NCI-H1092 treated with DMSO at 0.1 percent for 48 hours (cell line): Measurements from ENCODE around the gene ACOT9.
"Not testable (repeated sequence)": the region's sequence is repeated elsewhere in the genome, so short reads cannot be mapped to it uniquely, and the experiment has no call there.

Source experiments
- DNase-seq: peaks from one replicate; lab custom pipeline; 2025; lab: John Stamatoyannopoulos, UW

ACOT9 gene, protein sequence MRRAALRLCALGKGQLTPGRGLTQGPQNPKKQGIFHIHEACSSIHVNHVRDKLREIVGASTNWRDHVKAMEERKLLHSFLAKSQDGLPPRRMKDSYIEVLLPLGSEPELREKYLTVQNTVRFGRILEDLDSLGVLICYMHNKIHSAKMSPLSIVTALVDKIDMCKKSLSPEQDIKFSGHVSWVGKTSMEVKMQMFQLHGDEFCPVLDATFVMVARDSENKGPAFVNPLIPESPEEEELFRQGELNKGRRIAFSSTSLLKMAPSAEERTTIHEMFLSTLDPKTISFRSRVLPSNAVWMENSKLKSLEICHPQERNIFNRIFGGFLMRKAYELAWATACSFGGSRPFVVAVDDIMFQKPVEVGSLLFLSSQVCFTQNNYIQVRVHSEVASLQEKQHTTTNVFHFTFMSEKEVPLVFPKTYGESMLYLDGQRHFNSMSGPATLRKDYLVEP

DNA sequence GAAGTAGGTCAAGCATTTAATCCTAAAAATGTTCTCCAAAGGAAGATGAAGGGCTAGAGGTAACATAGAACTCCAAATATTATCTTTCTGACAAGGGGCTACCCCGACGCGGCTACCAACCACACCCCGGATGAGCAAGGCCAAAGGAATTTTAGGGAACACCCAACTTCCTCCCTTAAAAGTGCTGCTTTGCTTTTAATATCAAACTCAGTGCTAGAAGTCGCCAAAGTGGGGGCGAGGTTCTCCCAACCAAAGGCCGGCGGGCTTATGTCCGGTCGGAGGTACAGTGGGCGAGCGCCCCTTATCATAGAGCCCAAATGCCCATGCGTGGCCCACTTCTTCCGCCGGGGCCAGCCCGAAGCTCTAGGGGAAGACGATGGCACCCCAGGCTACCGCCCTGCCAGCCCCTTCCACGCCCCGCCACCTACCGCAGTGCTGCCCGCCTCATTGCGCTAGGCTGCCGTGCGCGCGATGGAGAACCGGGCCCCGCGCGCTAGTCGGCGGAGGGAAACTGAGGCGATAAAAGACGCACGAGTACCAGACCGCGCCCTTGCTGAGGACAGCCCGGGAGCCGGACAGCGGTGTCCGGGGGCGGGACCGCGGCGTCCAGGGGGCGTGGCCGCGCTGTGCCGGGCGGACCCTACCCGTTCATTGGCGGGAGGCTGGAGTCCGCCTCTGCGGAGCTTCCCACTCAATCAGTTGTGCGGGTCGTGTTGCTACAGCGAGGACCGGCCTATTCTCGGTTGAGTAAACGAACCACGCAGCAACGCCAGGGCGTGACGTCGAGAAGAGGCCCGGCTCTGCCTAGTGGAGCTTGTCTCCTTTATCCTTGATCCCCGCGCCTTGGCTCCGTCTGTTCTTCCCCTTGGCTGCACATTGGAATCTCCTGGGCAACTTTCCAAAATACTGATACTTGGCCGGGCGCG lies at the start of gene ACOT9:
TSS of gene ACOT9 (minus strand) at position 580 of the 926 bp plus-strand sequence. CDS start at position 448, 132 bp downstream.
- DNase-seq = peak; percentile 17

DNA sequence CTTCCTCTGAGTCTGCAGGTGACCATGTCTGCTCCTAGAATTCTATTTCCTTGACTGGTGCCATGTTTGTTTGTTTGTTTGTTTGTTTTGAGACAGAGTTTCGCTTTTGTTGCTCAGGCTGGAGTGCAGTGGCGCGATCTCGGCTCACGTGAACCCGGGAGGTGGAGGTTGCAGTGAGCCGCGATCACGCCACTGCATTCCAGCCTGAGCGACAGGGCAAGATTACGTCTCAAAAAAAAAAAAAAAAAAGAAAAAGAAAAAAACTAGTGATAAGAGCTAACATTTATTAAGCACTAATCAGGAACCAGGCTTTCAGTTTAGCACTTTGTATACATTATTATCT lies 47.0 kb upstream of the ACOT9 start:
- no peak for DNase-seq

DNA sequence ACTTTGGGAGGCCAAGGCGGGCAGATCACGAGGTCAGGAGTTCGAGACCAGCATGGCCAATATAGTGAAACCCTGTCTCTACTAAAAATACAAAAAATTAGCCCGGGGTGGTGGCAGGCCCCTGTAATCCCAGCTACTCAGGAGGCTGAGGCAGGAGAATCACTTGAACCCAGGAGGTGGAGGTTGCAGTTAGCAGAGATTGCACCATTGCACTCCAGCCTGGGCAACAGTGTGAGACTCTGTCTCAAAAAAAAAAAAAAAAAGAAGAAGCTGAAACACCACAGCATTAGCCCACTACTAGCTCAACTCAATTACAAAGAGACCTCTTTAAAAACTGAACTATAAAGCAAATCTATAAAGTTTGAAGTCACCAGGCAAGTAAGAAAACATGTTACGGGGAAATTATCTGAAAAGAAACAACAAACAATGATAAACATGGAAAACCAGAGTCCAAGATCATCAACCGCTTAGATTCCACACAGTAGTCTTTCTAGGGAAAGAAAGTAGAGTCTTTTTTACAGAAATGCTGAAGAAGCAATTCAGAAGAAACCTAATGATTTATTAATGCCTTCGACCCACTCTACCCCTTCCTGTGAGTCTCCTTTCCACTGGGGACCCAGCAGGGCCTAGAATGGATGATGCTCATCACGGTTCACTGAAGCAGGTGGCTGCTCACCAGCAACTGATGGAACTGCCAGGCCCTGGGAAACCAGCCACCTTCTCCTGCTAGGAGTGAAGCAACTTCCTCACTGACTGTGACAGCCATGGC lies 46.5 kb upstream of the ACOT9 start:
- DNase-seq = no peak

DNA sequence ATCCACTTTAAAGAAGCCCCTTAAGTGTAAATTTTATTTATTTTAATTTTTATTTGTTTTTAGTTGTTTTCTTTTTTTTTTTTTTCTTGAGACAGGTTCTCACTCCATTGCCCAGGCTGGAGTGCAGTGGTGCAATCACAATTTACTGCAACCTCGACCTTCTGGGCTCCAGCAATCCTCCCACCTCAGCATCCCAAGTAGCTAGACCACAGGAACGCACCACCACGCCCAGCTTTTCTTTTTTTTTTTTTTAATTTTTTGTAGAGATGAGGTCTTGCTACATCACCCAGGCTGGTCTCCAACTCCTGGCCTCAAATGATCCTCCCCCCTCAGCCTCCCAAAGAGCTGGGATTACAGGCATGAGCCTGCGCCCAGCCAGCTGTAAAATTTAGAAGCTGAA lies 45.9 kb upstream of the ACOT9 start:
- no peak for DNase-seq

- DNase-seq = no peak
Measured at GRCh38 chrX:23788521-23788920, 45.4 kb upstream of the ACOT9 start.

- DNase-seq = no peak
Measured at GRCh38 chrX:23787745-23788118, 44.7 kb upstream of the ACOT9 start.

- no peak for DNase-seq
Measured at GRCh38 chrX:23786268-23786815, 43.3 kb upstream of the ACOT9 start.

- no peak for DNase-seq
Measured at GRCh38 chrX:23785580-23785979, 42.5 kb upstream of the ACOT9 start.

DNA sequence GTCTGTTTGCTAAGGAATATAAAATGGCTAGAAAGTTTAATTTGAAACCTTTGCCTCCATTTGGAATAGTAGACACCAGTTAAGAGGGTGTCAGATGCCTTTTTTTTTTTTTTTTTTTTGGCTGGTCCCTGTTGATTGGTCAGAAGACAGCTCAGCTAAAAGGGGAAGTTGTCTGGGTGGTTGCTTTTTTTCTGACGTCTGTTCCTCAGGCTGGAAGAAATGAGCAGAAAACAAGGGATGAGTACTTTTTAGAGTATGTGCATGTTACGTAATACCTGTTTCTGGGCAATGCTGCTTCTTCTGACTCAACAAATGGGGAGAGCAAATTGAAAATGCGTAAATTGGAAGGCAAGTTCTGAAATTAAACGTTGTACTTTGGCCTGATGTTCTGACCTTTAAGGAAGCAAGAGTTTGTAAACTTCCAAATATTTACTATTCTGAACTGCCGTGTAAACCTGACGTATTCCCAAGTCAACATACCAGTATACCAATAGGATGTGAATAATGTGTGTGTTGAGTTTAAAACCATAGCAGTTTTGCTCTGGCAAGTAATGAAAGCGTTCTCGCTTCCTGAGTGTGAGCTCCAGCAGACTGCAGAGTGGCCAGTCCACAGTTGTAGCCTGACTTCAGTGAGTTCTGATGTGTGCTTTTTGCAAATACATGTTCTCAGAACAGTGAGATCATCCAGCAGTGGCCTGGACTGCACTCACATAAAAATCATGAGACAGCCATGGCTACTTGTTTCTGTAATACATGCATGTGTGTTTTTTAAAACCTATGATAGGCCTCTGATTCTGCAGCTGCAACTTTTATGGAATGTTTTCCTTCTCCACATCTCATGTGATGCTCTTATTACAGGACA lies 41.6 kb upstream of the ACOT9 start:
- DNase-seq = no peak

DNA sequence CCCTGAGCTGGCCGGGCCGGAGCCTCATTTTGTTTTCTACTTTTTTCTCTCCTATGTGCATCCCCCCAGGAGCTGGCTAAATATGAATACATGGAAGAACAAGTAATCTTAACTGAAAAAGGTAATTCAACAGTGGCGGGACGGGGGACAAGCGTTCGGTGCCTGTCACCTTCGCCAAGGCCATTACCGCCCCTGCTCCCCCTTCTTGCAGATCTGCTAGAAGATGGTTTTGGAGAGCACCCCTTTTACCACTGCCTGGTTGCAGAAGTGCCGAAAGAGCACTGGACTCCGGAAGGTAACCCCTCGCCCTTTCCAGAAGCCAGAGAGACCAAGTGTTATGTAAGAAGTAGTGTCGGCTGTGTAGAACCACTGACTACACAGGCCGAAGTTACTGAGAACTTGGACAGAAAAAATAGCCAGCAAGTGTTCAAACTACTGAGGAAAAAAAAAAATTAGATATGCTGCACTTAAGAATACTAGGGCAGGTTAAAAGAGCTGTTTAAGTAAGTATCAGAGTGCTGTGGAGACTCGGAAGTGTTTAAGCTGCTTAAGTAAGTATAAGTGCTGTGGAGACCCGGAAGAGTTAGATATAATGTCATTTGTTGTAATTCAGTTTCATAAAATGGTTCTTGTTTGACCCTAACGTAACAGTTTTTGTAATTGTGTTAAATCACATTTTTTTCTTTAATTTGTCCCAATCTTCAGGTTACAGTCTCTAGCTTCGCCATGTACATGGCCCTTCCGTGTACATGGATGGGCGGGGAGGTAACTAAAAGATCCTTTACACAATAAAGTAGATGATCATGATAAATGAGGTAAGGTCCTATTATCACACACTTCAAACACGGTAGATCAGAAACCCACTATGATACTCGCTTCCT lies 40.8 kb upstream of the ACOT9 start:
- no peak for DNase-seq

GRCh38 chrX:23782863-23783588 lies 40.0 kb upstream of the ACOT9 start, which contains the start of gene SAT1:
Gene SAT1 (plus strand): TSS chrX:23783173. CDS start chrX:23783352, 179 bp downstream.
- DNase-seq = peak; percentile 89

DNA sequence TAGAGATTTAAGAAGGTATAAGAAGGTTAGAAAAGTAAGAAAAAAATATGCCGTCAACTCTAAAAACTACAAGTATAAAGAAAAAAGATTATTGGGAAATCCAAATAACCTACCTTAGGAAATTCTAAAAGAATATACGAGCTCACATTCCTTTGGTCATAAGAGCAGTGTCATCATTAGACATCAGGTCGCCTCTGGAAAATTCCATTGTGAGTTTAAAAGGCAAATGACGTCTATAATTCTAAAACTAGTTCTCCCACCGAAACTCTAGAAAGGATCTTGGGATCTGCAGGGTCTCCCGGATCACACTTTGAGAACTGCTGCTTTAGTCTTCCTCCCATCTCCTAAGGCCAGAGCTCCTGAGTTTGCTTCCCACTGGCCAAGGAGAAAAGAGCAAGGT lies 39.4 kb upstream of the ACOT9 start:
- DNase-seq = no peak

DNA sequence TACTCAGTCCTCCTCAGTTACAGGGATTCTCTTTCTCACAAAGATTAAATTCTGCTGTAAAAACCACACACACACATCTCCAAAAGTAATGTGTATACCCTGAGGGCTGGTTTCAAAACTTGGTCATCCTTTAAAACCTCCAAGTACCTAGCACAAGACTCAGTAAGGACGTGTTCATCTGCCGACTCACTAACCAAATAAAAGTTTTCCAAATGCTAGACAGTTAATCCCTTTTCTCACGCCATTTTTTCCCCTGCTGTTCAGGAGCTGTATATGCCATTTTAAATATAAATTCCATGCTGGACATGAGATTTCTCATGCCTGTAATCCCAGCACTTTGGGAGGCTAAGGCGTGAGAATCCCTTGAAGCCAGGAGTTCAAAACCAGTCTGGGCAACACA lies 35.9 kb upstream of the ACOT9 start:
- no peak for DNase-seq

DNA sequence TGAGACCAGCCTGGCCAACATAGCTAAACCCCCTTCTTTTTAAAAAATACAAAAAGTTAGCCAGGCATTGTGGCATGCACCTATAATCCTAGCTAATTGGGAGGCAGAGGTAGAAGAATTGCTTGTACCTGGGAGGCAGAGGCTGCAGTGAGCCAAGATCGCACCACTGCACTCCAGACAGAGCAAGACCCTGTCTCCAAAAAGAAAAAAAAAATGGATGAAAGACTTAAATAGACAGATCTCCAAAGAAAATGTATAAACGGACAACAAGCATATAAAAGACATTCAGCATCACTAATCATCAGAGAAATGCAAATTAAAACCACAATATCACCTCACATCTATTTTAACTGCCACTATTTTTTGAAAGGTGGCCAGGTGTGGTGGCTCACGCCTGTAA lies 33.3 kb upstream of the ACOT9 start:
- no peak for DNase-seq

GRCh38 chrX:23773601-23774175 lies 30.6 kb upstream of the ACOT9 start:
- no peak for DNase-seq

DNA sequence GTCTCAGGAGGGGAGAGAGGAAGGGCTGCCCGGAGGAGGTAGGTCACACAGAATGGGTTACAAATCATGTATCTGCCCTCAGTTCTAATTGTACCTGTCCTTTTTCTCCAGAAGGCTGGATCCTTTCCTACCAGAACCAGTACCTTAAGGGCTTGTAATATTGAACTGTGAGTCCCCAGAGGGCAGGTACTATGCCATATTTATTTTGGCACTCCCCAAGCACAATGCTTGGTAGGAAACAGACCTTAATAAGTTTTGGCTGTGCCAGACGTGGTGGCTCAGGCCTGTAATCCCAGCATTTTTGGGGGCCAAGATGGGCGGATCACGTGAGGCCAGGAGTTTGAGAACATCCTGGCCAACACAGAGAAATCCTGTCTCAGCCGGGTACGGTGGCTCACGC lies 28.0 kb upstream of the ACOT9 start:
- DNase-seq = not testable (repeated sequence)

GRCh38 chrX:23770142-23770541 lies 27.1 kb upstream of the ACOT9 start:
- DNase-seq = no peak

DNA sequence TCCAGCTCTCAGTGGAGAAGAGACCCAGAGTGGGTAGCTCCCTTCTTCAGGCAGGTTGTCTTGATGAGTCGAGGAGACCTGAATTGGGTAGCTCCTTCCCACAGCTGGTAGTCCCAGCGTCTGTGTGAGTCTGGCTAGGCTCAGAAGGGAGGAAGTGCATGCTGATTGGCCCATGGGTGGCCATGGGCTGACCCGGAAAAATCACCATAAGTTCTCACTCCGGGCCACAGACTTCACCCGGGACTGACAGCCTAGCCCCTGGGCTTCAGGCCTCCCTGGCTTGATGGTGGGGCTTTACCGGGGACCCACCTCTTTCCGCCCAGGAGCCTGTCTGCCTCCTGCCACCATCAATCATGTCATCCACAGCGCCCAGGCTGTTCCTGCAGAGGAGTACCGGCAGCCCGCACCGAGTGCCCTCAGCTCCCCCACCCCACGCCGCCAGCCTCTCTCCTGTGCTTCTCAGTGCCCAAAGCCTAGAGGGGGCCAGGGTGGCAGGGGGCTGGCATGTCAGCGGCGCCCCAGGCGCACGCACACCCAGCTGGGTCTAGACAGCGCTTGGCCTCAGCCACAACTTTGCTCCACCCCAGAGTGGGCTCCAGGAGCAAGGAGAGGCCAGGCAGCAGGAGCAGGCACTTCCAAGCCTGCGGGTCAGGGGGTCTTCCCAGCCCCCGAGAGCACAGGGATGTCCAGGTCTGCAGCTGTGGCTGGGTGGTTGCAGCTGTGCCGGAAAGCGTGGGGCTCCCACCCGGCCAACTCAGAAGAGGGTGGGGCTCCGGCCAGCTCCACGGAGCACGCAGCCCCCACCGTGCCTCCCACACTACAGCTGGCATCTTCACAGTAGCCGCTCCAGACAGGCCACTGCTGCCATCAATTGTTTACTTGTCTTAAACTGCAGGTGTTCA lies 23.8 kb upstream of the ACOT9 start:
- DNase-seq = no peak
